Measurements from ENCODE around the gene OSMR. TPM values are rescaled to one million over a fixed set of nuclear protein-coding genes. Genes with fewer than 3 reads are reported as not detected.

The OSMR gene
- polyA plus RNA-seq, 4 donors: 0.22 to 9.2 (median 1.7) TPM

DNA sequence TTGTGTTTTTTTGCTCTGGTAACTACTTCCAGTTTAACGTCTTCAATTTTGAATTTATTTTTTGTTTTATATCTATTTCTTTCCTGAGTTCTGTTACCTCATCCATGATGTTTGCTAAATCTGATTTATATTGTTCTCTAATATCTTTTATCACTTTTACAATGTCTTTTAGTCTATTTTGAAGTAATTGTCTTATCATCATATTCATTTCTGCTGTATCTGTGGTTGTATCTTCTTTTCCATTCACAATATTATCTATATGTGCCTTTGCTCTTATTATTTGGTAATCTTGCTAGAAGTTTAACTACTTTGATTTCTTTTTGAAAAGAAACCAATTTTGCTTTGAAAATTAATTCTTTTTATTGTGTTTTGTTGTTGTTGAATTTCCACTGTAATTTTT is 43.6 kb downstream of the OSMR start:
- DNase-seq (no peak), FAIRE-seq (no peak)
- H3K36me3 ChIP-seq (ENCODE audit: control insufficient read depth in 3 of 3, insufficient read depth in 2 of 3, low read depth in 1 of 3, low read length in 3 of 3): peaks cover 0 to 2% (median 0%) of the 10 kb centered on the region in 3 donors
- WGBS, 3 donors: 74 to 89% (median 87%) methylated on average over 1 of the region's 1 CpG
- H3K4me3 ChIP-seq (ENCODE audit: low read depth in 1 of 3, low read length in 3 of 3): no peak overlapping the region
- no peak overlapping the region for H3K27ac ChIP-seq (ENCODE audit: low read depth in 1 of 3, low read length in 2 of 3)
- H3K27me3 ChIP-seq (ENCODE audit: control insufficient read depth in 3 of 3, insufficient read depth in 3 of 3, low read length in 3 of 3): no peaks in the 10 kb centered on the region
- H3K9me3 ChIP-seq (ENCODE audit: control insufficient read depth in 2 of 2, insufficient read depth in 1 of 2, low read depth in 1 of 2, low read length in 1 of 2): peaks cover 0 to 4% of the 10 kb centered on the region in 2 donors
- H3K4me1 ChIP-seq (ENCODE audit: control insufficient read depth in 3 of 3, insufficient read depth in 2 of 3, low read depth in 1 of 3, low read length in 2 of 3): no peaks in the 10 kb centered on the region

- Histone ChIP-seq H3K36me3 (ENCODE audit: control insufficient read depth in 3 of 3, insufficient read depth in 2 of 3, low read depth in 1 of 3, low read length in 3 of 3) (no peaks in the 10 kb centered on the region), H3K27me3 (ENCODE audit: control insufficient read depth in 3 of 3, insufficient read depth in 3 of 3, low read length in 3 of 3) (no peaks in the 10 kb centered on the region), H3K9me3 (ENCODE audit: control insufficient read depth in 2 of 2, insufficient read depth in 1 of 2, low read depth in 1 of 2, low read length in 1 of 2) (peaks cover 0 to 4% of the 10 kb centered on the region in 2 donors), H3K27ac (ENCODE audit: low read depth in 1 of 3, low read length in 2 of 3) (no peak overlapping the region), H3K4me1 (ENCODE audit: control insufficient read depth in 3 of 3, insufficient read depth in 2 of 3, low read depth in 1 of 3, low read length in 2 of 3) (no peaks in the 10 kb centered on the region), H3K4me3 (ENCODE audit: low read depth in 1 of 3, low read length in 3 of 3) (no peak overlapping the region)
- DNase-seq: no peak
- 85 to 96% (median 95%) methylated on average over 6 of the region's 6 CpGs for WGBS, 3 donors
- FAIRE-seq: no peak
These were observed 45.8 kb downstream of the OSMR start for GRCh38 chr5:38891563-38891962.

DNA sequence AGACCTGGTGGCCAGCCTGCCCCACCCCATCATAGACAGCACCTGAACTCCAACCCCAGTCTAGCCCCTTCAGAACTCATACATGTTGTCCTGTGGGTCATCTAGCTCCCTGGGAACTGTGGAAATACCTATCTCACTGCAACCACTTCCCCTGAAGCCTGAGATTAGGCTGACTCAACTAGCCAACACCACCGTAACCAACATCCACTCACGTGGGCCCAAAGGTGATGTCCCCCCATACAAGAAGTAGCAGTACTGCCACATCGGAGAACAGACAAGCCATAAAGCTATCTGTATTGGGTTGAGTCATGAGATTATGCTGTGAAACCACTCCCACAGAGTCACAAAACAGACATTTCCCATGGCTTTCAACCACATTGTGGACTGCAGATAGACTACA is 46.6 kb downstream of the OSMR start:
- H3K36me3 ChIP-seq (ENCODE audit: control insufficient read depth in 3 of 3, insufficient read depth in 2 of 3, low read depth in 1 of 3, low read length in 3 of 3): no peaks in the 10 kb centered on the region
- H3K27me3 ChIP-seq (ENCODE audit: control insufficient read depth in 3 of 3, insufficient read depth in 3 of 3, low read length in 3 of 3): no peaks in the 10 kb centered on the region
- no peak overlapping the region for H3K27ac ChIP-seq (ENCODE audit: low read depth in 1 of 3, low read length in 2 of 3)
- no peak for FAIRE-seq
- no peak overlapping the region for H3K4me3 ChIP-seq (ENCODE audit: low read depth in 1 of 3, low read length in 3 of 3)
- no peak for DNase-seq
- 85 to 97% (median 95%) methylated on average over 3 of the region's 3 CpGs for WGBS, 3 donors
- H3K9me3 ChIP-seq (ENCODE audit: control insufficient read depth in 2 of 2, insufficient read depth in 1 of 2, low read depth in 1 of 2, low read length in 1 of 2): peaks cover 0 to 4% of the 10 kb centered on the region in 2 donors
- H3K4me1 ChIP-seq (ENCODE audit: control insufficient read depth in 3 of 3, insufficient read depth in 2 of 3, low read depth in 1 of 3, low read length in 2 of 3): no peaks in the 10 kb centered on the region

DNA sequence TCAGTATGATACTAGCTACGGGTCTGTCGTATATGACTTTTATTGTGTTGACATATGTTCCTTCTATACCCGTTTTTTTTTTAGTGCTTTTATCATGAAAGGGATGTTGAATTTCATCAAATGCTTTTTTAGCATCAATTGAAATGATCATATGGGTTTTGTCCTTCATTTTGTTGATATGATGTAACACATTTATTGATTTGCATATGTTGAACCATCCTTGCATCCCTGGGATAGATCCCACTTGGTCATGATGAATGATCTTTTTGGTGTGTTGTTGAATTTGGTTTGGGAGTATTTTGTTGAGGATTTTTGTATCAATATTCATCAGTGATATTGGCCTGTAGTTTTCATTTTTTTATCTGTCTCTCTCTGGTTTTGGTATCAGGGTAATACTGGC is 50.9 kb downstream of the OSMR start:
- WGBS, 3 donors: 70 to 88% (median 76%) methylated on average over 3 of the region's 3 CpGs
- H3K27ac ChIP-seq (ENCODE audit: low read depth in 1 of 3, low read length in 2 of 3): no peak overlapping the region
- no peak for FAIRE-seq
- no peaks in the 10 kb centered on the region for H3K36me3 ChIP-seq (ENCODE audit: control insufficient read depth in 3 of 3, insufficient read depth in 2 of 3, low read depth in 1 of 3, low read length in 3 of 3)
- H3K9me3 ChIP-seq (ENCODE audit: control insufficient read depth in 2 of 2, insufficient read depth in 1 of 2, low read depth in 1 of 2, low read length in 1 of 2): peaks cover 0 to 4% of the 10 kb centered on the region in 2 donors
- H3K4me1 ChIP-seq (ENCODE audit: control insufficient read depth in 3 of 3, insufficient read depth in 2 of 3, low read depth in 1 of 3, low read length in 2 of 3): no peaks in the 10 kb centered on the region
- H3K4me3 ChIP-seq (ENCODE audit: low read depth in 1 of 3, low read length in 3 of 3): no peak overlapping the region
- DNase-seq: no peak
- H3K27me3 ChIP-seq (ENCODE audit: control insufficient read depth in 3 of 3, insufficient read depth in 3 of 3, low read length in 3 of 3): no peaks in the 10 kb centered on the region

DNA sequence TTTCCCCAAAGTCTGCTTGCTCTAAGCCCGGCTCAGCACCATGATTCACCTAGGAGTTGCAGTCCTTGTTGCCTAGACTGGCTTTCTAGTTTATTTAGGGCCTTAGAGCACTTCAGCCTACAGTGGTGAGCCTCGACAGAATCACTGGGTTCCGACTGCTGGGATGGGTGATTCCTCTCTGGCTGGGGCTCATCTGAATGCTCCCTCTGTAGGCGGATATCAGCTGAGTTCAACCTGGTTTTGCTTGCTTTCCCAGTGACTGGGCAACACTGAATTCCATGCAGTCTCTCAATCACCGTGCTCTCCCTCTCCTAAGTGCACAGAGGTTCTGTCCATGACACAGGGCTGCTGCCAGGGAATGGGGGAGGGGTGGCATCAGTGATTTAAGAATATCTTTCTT is 54.1 kb downstream of the OSMR start:
- 64 to 74% (median 70%) methylated on average over 5 of the region's 5 CpGs for whole genome bisulfite sequencing, 3 donors
- Histone ChIP-seq H3K27me3 (ENCODE audit: control insufficient read depth in 3 of 3, insufficient read depth in 3 of 3, low read length in 3 of 3) (no peaks in the 10 kb centered on the region), H3K36me3 (ENCODE audit: control insufficient read depth in 3 of 3, insufficient read depth in 2 of 3, low read depth in 1 of 3, low read length in 3 of 3) (peaks cover 0 to 2% (median 0%) of the 10 kb centered on the region in 3 donors), H3K4me1 (ENCODE audit: control insufficient read depth in 3 of 3, insufficient read depth in 2 of 3, low read depth in 1 of 3, low read length in 2 of 3) (no peaks in the 10 kb centered on the region), H3K27ac (ENCODE audit: low read depth in 1 of 3, low read length in 2 of 3) (no peak overlapping the region), H3K4me3 (ENCODE audit: low read depth in 1 of 3, low read length in 3 of 3) (no peak overlapping the region), H3K9me3 (ENCODE audit: control insufficient read depth in 2 of 2, insufficient read depth in 1 of 2, low read depth in 1 of 2, low read length in 1 of 2) (peaks cover 0 to 4% of the 10 kb centered on the region in 2 donors)
- FAIRE-seq: no peak
- DNase-seq: no peak

- H3K27me3 ChIP-seq (ENCODE audit: control insufficient read depth in 3 of 3, insufficient read depth in 3 of 3, low read length in 3 of 3): no peaks in the 10 kb centered on the region
- 71 to 90% (median 82%) methylated on average over 4 of the region's 4 CpGs for WGBS, 3 donors
- DNase-seq (no peak), FAIRE-seq (no peak)
- no peaks in the 10 kb centered on the region for H3K4me1 ChIP-seq (ENCODE audit: control insufficient read depth in 3 of 3, insufficient read depth in 2 of 3, low read depth in 1 of 3, low read length in 2 of 3)
- H3K4me3 ChIP-seq (ENCODE audit: low read depth in 1 of 3, low read length in 3 of 3): no peak overlapping the region
- peaks cover 0 to 6% of the 10 kb centered on the region in 2 donors for H3K9me3 ChIP-seq (ENCODE audit: control insufficient read depth in 2 of 2, insufficient read depth in 1 of 2, low read depth in 1 of 2, low read length in 1 of 2)
- no peak overlapping the region for H3K27ac ChIP-seq (ENCODE audit: low read depth in 1 of 3, low read length in 2 of 3)
- peaks cover 0 to 2% (median 0%) of the 10 kb centered on the region in 3 donors for H3K36me3 ChIP-seq (ENCODE audit: control insufficient read depth in 3 of 3, insufficient read depth in 2 of 3, low read depth in 1 of 3, low read length in 3 of 3)
These were observed 59.7 kb downstream of the OSMR start for GRCh38 chr5:38905516-38905915.

- H3K27ac ChIP-seq (ENCODE audit: low read depth in 1 of 3, low read length in 2 of 3): no peak overlapping the region
- H3K4me1 ChIP-seq (ENCODE audit: control insufficient read depth in 3 of 3, insufficient read depth in 2 of 3, low read depth in 1 of 3, low read length in 2 of 3): no peaks in the 10 kb centered on the region
- peaks cover 0 to 6% of the 10 kb centered on the region in 2 donors for H3K9me3 ChIP-seq (ENCODE audit: control insufficient read depth in 2 of 2, insufficient read depth in 1 of 2, low read depth in 1 of 2, low read length in 1 of 2)
- DNase-seq (no peak), FAIRE-seq (no peak)
- H3K27me3 ChIP-seq (ENCODE audit: control insufficient read depth in 3 of 3, insufficient read depth in 3 of 3, low read length in 3 of 3): no peaks in the 10 kb centered on the region
- peaks cover 0 to 2% (median 0%) of the 10 kb centered on the region in 3 donors for H3K36me3 ChIP-seq (ENCODE audit: control insufficient read depth in 3 of 3, insufficient read depth in 2 of 3, low read depth in 1 of 3, low read length in 3 of 3)
- no peak overlapping the region for H3K4me3 ChIP-seq (ENCODE audit: low read depth in 1 of 3, low read length in 3 of 3)
These were observed 60.7 kb downstream of the OSMR start for GRCh38 chr5:38906503-38906902.

DNA sequence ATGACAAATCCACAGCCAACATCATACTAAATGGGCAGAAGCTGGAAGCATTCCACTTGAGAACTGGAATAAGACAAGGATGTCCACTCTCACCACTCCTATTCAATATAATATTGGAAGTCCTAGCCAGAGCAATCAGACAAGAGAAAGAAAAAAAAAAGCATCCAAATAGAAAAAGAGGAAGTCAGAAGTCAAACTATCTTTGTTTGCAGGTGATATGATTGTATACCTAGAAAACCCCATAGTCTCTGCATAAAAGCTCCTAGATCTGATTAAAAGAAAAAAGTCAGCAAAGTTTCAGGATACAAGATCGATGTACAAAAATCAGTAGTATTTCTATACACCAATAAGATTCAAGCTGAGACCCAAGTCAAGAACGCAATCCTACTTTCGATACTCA is 66.1 kb downstream of the OSMR start:
- 89 to 96% (median 95%) methylated on average over 3 of the region's 3 CpGs for WGBS, 3 donors
- Histone ChIP-seq H3K27ac (ENCODE audit: low read depth in 1 of 3, low read length in 2 of 3) (no peak overlapping the region), H3K4me1 (ENCODE audit: control insufficient read depth in 3 of 3, insufficient read depth in 2 of 3, low read depth in 1 of 3, low read length in 2 of 3) (no peaks in the 10 kb centered on the region), H3K36me3 (ENCODE audit: control insufficient read depth in 3 of 3, insufficient read depth in 2 of 3, low read depth in 1 of 3, low read length in 3 of 3) (no peaks in the 10 kb centered on the region), H3K27me3 (ENCODE audit: control insufficient read depth in 3 of 3, insufficient read depth in 3 of 3, low read length in 3 of 3) (peaks cover 0 to 2% (median 0%) of the 10 kb centered on the region in 3 donors), H3K4me3 (ENCODE audit: low read depth in 1 of 3, low read length in 3 of 3) (no peak overlapping the region), H3K9me3 (ENCODE audit: control insufficient read depth in 2 of 2, insufficient read depth in 1 of 2, low read depth in 1 of 2, low read length in 1 of 2) (peaks cover 0 to 2% of the 10 kb centered on the region in 2 donors)
- no peak for DNase-seq
- no peak for FAIRE-seq

DNA sequence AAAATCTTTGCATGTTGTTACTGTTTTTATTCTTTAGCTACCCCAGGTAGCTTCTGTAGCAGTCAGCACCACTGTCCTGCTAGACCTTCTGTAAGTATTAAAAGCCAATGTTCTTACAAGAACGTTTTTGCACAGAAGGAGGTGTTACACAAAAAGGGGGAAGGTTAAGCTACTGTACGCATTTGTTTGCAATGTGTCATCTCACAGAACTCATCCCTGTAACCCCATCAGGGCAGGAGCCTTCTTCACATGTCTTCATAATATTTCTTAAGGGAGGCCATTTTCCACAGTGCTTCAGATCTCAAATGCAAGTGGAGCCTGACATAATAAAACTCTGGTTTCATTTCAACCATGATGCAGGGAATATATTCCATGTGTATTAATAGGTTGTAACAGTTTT is 67.9 kb downstream of the OSMR start:
- Histone ChIP-seq H3K27ac (ENCODE audit: low read depth in 1 of 3, low read length in 2 of 3) (no peak overlapping the region), H3K27me3 (ENCODE audit: control insufficient read depth in 3 of 3, insufficient read depth in 3 of 3, low read length in 3 of 3) (peaks cover 0 to 2% (median 0%) of the 10 kb centered on the region in 3 donors), H3K36me3 (ENCODE audit: control insufficient read depth in 3 of 3, insufficient read depth in 2 of 3, low read depth in 1 of 3, low read length in 3 of 3) (peaks cover 0 to 3% (median 0%) of the 10 kb centered on the region in 3 donors), H3K4me1 (ENCODE audit: control insufficient read depth in 3 of 3, insufficient read depth in 2 of 3, low read depth in 1 of 3, low read length in 2 of 3) (no peaks in the 10 kb centered on the region), H3K9me3 (ENCODE audit: control insufficient read depth in 2 of 2, insufficient read depth in 1 of 2, low read depth in 1 of 2, low read length in 1 of 2) (peaks cover 0 to 2% of the 10 kb centered on the region in 2 donors), H3K4me3 (ENCODE audit: low read depth in 1 of 3, low read length in 3 of 3) (no peak overlapping the region)
- FAIRE-seq: no peak
- WGBS, 3 donors: 67 to 80% (median 68%) methylated on average over 2 of the region's 2 CpGs
- DNase-seq: no peak

All from small intestine (tissue), 7 donors.